SJSA1 (cell line): ENCODE results near the gene PRR23E. TPM values are rescaled to one million over a fixed set of nuclear protein-coding genes. Genes with fewer than 3 reads are reported as not detected.

ENCODE experiments used
- DNase-seq, 2 experiments: peaks; one replicate each; pipeline ENCODE4 v3.0.0-alpha.2; 2015 to 2020; ENCODE audit warnings: low spot score in 2 of 2, low read depth in 1 of 2
- H3K27ac ChIP-seq: fragments of 250-450 bp; sonication (Bioruptor Pico); 2 replicates; pipeline ENCODE4 v1.5.1; 2020; ENCODE audit warnings: mild to moderate bottlenecking, moderate library complexity
- H3K27me3 ChIP-seq: fragments of 250-450 bp; sonication (Bioruptor Pico); replicated peaks from 2 replicates; pipeline ENCODE4 v1.5.1; 2020; ENCODE audit warnings: mild to moderate bottlenecking, moderate library complexity
- H3K36me3 ChIP-seq: fragments of 250-450 bp; sonication (Bioruptor Pico); 2 replicates; pipeline ENCODE4 v1.5.1; 2020; ENCODE audit warnings: mild to moderate bottlenecking
- H3K4me1 ChIP-seq: fragments of 250-450 bp; sonication (Bioruptor Pico); replicated peaks from 2 replicates; pipeline ENCODE4 v1.6.1; 2021; ENCODE audit warnings: mild to moderate bottlenecking
- H3K4me3 ChIP-seq: fragments of 250-450 bp; sonication (Bioruptor Pico); 2 replicates; pipeline ENCODE4 v1.5.1; 2020; ENCODE audit warnings: mild to moderate bottlenecking
- H3K9me3 ChIP-seq: fragments of 250-450 bp; sonication (Bioruptor Pico); replicated peaks from 2 replicates; pipeline ENCODE4 v1.5.1; 2020; ENCODE audit warnings: mild to moderate bottlenecking
- total RNA-seq: library from RNA; depleted of rRNA; stranded (reverse); fragments of >200 nt; shearing (Covaris generic); gene quantifications from 2 replicates; pipeline ENCODE4 v1.2.3, GENCODE V29; 2014

PRR23E gene
- total RNA-seq, 1 experiment from 2014 or later, result not detected

DNA sequence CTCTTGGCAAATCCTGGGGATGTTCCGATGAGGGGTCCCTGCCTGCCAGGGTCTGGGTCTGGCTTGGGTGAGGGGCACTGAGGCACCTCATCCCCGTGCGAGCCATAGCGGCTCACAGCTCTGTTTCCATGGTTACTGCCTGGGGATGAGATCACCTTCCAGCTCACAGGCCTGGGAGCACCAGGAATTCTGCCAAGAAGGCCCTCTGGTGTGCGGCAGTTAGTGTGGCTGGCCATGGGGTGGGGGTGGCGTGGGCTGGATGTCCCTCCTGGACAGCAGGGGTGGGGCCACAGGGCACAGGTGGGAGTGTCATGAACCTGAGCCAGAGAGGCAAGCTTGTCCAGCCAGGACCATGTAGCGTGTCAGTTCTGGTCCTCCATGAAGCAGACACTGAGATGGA, 22.1 kb upstream of the PRR23E start:
- H3K27ac ChIP-seq, result no peak overlapping the region
- no peaks in the 10 kb centered on the region for H3K36me3 ChIP-seq
- no peaks in the 10 kb centered on the region; the same call in 1 of the 2 replicates for H3K27me3 ChIP-seq
- H3K9me3 ChIP-seq, result no peaks in the 10 kb centered on the region
- no peak overlapping the region for H3K4me3 ChIP-seq
- peaks cover 12% of the 10 kb centered on the region for H3K4me1 ChIP-seq
- no peak for DNase-seq

- Histone ChIP-seq H3K4me3 (no peak overlapping the region), H3K4me1 (peaks cover 12% of the 10 kb centered on the region)
- no peak for DNase-seq
Measured at GRCh38 chr3:127171320-127171719, 21.6 kb upstream of the PRR23E start.

DNA sequence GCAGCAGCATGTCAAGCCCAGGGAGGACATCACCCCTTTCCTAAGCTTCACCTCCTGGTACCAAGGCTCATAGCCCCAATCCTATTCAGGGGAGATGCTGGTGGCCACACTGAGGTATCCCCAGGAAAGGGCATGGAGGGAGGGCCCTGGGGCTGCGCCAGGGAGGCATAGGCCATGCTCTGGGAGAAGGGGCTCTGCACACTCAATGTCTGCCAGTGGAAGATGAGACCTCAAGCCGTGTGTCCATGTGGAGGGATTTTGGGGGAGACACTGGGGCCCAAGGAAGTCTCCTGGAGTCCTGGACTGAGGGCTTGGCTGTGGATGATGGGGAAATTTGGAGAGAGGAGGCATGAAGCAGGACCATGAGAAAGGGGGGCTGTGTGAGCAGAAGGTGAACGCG, 21.2 kb upstream of the PRR23E start:
- peaks cover 12% of the 10 kb centered on the region for H3K4me1 ChIP-seq
- H3K27ac ChIP-seq, result no peak overlapping the region
- no peaks in the 10 kb centered on the region; the same call in 1 of the 2 replicates for H3K27me3 ChIP-seq
- no peak for DNase-seq
- H3K9me3 ChIP-seq, result no peaks in the 10 kb centered on the region
- no peak overlapping the region for H3K4me3 ChIP-seq
- no peaks in the 10 kb centered on the region for H3K36me3 ChIP-seq

More at GRCh38 chr3:127171320-127171719, 21.6 kb upstream of the PRR23E start:
- H3K27me3 ChIP-seq, result no peaks in the 10 kb centered on the region; the same call in 1 of the 2 replicates
- H3K36me3 ChIP-seq, result no peaks in the 10 kb centered on the region
- no peak overlapping the region for H3K27ac ChIP-seq
- no peaks in the 10 kb centered on the region for H3K9me3 ChIP-seq

DNA sequence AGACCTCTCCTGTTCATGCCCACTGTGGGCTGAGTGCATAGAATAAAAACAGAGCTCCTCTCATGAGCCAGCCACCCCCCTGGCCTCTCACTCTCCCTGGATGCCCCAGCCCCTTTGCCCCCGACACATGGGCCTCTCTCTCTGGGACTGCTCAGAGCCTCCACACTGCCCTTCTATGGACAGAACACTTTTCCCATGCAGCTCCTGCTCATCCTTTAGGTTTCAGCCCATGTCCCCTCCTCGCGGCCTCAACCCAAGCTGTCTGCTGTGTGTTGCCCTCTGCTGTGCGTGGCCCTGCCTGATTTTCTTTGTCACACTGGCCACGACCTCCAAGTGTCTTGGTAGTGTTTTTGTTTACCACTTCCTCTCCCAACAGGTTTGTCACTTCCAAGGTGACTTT, 20.7 kb upstream of the PRR23E start:
- no peak for DNase-seq
- H3K4me3 ChIP-seq, result no peak overlapping the region
- no peak overlapping the region for H3K27ac ChIP-seq
- no peaks in the 10 kb centered on the region; the same call in 1 of the 2 replicates for H3K27me3 ChIP-seq
- H3K36me3 ChIP-seq, result no peaks in the 10 kb centered on the region
- peaks cover 12% of the 10 kb centered on the region for H3K4me1 ChIP-seq
- no peaks in the 10 kb centered on the region for H3K9me3 ChIP-seq

- DNase-seq, result peak; percentile 43 to 71
- Histone ChIP-seq H3K36me3 (no peaks in the 10 kb centered on the region), H3K4me3 (no peak overlapping the region), H3K9me3 (no peaks in the 10 kb centered on the region), H3K4me1 (peaks cover 12% of the 10 kb centered on the region), H3K27ac (no peak overlapping the region), H3K27me3 (no peaks in the 10 kb centered on the region)
Measured at GRCh38 chr3:127172781-127173515, 20.0 kb upstream of the PRR23E start.

DNA sequence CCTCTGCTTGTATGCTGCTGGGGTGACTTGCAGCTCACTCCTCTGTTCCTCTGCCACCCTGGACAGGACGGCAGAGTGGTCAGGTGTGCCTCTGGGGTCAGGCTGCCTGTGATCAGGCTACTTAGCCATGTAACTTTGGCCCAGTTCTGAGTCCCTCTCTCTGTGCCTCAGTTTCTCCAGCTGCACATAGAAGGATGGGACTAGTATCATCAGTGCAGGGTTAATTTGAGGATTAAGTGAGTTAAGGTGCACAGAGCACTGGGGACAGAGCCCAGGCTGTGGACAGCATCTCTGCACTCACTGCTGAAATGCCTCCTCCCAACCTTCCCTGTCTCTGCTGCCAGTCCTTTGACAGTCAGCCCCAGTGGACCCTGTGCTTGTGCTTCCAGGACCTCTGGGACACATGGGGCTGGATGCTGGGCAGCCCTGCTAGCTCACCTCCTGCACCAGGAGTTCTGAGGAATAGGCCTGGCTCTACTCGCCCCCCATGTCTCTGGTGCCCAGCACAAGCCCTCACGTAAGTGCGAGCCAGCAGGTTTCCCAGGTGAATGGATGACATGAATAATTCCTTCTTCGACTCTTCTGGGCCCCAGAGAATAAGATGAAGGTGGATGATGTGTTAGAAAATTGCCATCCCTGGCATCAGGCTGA, 19.3 kb upstream of the PRR23E start:
- Histone ChIP-seq H3K27ac (no peak overlapping the region), H3K4me1 (peaks cover 12% of the 10 kb centered on the region), H3K27me3 (no peaks in the 10 kb centered on the region), H3K4me3 (no peak overlapping the region), H3K36me3 (no peaks in the 10 kb centered on the region), H3K9me3 (no peaks in the 10 kb centered on the region)
- DNase-seq, result no peak

DNA sequence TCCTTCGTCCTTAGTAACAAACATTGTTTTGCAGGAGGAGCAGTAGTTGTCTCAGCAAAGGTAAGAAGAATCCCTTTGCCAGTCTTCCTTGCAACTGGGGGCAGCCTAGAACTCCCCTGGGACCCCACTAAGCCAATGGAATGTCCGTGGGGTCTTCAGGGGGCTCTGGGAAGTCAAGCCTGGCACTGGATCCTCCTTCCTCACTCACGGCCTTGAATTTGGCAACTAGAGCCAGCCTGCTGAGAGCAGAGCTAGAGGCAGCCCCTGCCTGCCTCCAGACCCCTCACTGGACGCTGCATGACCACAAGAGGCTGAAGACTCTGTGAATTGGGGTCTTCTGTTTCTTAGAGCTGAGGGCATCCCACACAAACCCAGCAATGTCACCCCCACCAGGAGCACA, 18.6 kb upstream of the PRR23E start:
- Histone ChIP-seq H3K4me1 (peaks cover 12% of the 10 kb centered on the region), H3K36me3 (no peaks in the 10 kb centered on the region), H3K4me3 (no peak overlapping the region), H3K9me3 (no peaks in the 10 kb centered on the region), H3K27me3 (no peaks in the 10 kb centered on the region), H3K27ac (no peak overlapping the region)
- no peak for DNase-seq

DNA sequence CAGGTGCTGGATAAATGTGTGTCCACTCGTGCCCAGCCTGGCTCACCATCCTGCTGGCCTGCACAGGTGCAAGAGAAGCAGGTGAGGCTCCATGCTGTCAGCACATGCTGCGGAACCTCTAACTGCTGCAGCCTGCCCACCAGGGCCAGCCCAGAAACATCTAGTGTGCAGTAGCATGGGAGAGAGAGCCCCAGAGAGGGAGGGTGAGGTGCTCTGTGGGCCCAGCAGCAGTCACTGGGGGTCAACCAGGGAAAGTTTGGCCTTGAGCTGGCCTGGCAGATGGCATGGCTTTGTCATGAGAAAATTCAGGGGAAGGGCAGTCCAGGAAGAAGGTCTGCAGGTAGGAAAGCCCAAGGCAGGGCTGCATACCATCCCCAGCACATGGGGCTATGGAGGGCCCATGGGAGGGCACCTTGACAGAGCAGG, 18.2 kb upstream of the PRR23E start:
- H3K4me1 ChIP-seq, result peaks cover 12% of the 10 kb centered on the region
- H3K36me3 ChIP-seq, result no peaks in the 10 kb centered on the region
- no peaks in the 10 kb centered on the region for H3K27me3 ChIP-seq
- H3K27ac ChIP-seq, result no peak overlapping the region
- H3K4me3 ChIP-seq, result no peak overlapping the region
- H3K9me3 ChIP-seq, result no peaks in the 10 kb centered on the region
- no peak for DNase-seq

DNA sequence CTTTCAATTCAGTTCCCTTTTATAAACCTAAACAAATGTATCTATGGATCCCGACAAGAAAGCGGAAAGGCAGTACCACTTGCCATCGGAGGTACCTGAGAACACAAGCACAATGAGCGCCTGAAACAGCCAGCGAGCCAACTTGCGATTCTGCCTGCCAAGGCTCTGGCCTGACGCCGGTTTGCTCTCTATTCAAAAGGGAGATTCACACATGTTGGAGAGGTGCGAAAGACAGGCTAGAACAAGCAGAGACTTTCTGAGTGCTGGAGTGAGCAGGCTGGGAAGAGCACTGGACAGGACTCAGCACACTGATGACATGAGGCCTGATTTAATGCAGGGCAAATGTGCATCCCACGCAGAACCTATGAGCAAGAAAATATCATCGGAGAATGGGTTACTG, 17.7 kb upstream of the PRR23E start:
- no peaks in the 10 kb centered on the region for H3K27me3 ChIP-seq
- no peak for DNase-seq

DNA sequence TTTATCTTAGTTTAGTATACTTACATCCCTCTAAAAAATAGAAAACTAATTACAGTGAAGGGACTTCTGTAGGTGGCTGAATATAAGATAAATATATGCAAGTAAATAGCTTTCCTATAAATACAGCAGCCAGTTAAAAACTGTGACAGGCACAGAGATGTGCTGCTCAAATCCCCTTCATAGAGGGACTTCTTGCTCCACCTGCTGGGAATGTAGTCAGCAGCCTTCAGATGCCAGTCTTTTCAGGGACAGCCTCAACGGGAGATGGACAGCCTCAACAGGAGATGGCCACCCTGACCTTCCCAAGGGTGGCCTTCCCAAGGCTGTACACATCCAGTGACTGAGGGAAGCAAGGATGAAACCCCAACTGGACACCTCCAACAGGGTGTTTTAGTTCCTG, 15.7 kb upstream of the PRR23E start:
- no peak overlapping the region for H3K27ac ChIP-seq
- no peaks in the 10 kb centered on the region for H3K36me3 ChIP-seq
- H3K4me3 ChIP-seq, result no peak overlapping the region
- H3K9me3 ChIP-seq, result no peaks in the 10 kb centered on the region
- no peak for DNase-seq
- no peaks in the 10 kb centered on the region for H3K27me3 ChIP-seq
- H3K4me1 ChIP-seq, result peaks cover 12% of the 10 kb centered on the region

More for the DNA sequence above, 17.7 kb upstream of the PRR23E start:
- H3K4me1 ChIP-seq, result peaks cover 12% of the 10 kb centered on the region
- H3K36me3 ChIP-seq, result no peaks in the 10 kb centered on the region
- no peak overlapping the region for H3K27ac ChIP-seq
- H3K4me3 ChIP-seq, result no peak overlapping the region
- no peaks in the 10 kb centered on the region for H3K9me3 ChIP-seq

GRCh38 chr3:127180859-127181258, 12.1 kb upstream of the PRR23E start:
- H3K27ac ChIP-seq, result no peak overlapping the region

DNA sequence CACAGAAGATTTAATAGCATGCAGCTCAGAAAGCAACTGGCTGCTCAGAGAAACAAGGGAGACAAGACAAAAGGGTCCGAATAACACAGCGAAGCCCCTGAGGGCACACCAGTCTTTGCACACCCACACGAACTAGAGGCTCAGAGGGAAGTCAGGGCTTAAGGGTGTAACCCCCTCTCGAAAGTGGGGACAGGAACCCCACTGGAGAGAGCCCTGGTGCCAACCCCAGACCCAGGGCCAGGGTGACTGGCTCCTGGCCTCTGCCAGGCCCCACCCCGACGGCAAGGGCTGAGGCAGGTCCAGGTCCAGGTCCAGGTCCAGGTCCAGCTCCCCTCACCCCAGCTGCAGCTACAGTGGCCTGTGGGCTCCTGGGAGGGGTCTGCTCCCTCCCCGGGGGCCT, 10.5 kb upstream of the PRR23E start:
- Histone ChIP-seq H3K27me3 (no peaks in the 10 kb centered on the region), H3K9me3 (no peaks in the 10 kb centered on the region), H3K27ac (no peak overlapping the region), H3K4me3 (no peak overlapping the region), H3K36me3 (no peaks in the 10 kb centered on the region), H3K4me1 (no peaks in the 10 kb centered on the region)
- DNase-seq, result no peak

More at GRCh38 chr3:127180859-127181258, 12.1 kb upstream of the PRR23E start:
- no peak for DNase-seq
- Histone ChIP-seq H3K4me3 (no peak overlapping the region), H3K4me1 (no peaks in the 10 kb centered on the region), H3K36me3 (no peaks in the 10 kb centered on the region), H3K9me3 (no peaks in the 10 kb centered on the region), H3K27me3 (no peaks in the 10 kb centered on the region)

- no peak for DNase-seq
- H3K4me1 ChIP-seq, result no peaks in the 10 kb centered on the region
- no peaks in the 10 kb centered on the region for H3K9me3 ChIP-seq
- no peaks in the 10 kb centered on the region for H3K27me3 ChIP-seq
- H3K36me3 ChIP-seq, result no peaks in the 10 kb centered on the region
- H3K4me3 ChIP-seq, result no peak overlapping the region
- H3K27ac ChIP-seq, result no peak overlapping the region
Measured at GRCh38 chr3:127182848-127183714, 9.8 kb upstream of the PRR23E start.
